ENCODE data around the gene PTRHD1.

Gene PTRHD1

DNA sequence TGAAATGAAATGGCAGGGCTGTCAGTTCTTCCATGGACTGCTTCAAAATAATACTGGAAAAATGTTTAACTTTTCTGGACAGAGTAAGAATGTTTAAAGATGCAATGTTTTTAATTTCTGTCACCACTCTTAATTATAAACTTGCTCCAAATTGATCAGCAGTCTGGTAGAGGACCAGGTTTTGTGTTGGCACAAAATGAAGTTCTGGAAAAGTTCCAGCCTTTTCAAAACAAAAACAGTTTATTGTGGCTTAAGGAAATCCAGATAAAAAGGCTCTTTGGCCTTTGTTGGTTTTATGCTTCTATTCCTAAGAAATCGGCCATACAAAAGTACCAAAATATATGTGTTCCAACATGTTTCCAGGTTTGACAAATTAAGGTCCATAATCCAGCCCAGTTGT is 48.8 kb downstream of the PTRHD1 start:
- Histone ChIP-seq H3K4me1 (ENCODE audit: insufficient read depth, low read length) (no peaks in the 10 kb centered on the region), H3K4me3 (ENCODE audit: low read depth in 1 of 2, low read length in 2 of 2) (no peak overlapping the region), H3K9me3 (ENCODE audit: low read length) (no peaks in the 10 kb centered on the region), H3K27ac (ENCODE audit: low read depth, low read length) (no peak overlapping the region), H3K9ac (ENCODE audit: low read length) (no peak overlapping the region), H3K36me3 (ENCODE audit: insufficient read depth, low read length) (peaks cover 18% of the 10 kb centered on the region), H3K27me3 (ENCODE audit: control insufficient read depth in 1 of 2, insufficient read depth in 2 of 2, low read length in 2 of 2) (no peaks in the 10 kb centered on the region)

DNA sequence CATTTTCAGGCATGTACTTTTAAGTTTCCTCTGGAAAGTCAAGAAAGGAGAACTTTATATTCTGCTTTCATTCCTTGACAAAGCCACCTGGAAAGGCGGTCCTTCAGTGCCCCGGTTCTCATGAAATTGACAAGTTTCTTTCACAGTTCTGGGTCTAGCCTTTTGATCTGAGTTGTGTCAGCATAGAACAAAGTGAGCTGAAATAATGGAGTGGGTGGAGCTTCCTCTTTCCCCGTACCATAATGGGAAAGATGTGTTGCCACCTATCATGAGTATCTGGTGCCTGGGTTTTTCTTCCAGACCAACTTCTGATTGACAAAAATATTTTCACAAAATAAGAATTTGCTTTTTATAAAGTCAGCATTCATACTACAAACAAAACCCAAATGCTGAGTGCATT is 49.3 kb downstream of the PTRHD1 start:
- H3K9me3 ChIP-seq (ENCODE audit: low read length) = no peaks in the 10 kb centered on the region
- no peaks in the 10 kb centered on the region for H3K4me1 ChIP-seq (ENCODE audit: insufficient read depth, low read length)
- no peaks in the 10 kb centered on the region for H3K27me3 ChIP-seq (ENCODE audit: control insufficient read depth in 1 of 2, insufficient read depth in 2 of 2, low read length in 2 of 2)
- H3K27ac ChIP-seq (ENCODE audit: low read depth, low read length) = no peak overlapping the region
- H3K4me3 ChIP-seq (ENCODE audit: low read depth in 1 of 2, low read length in 2 of 2) = no peak overlapping the region
- H3K9ac ChIP-seq (ENCODE audit: low read length) = no peak overlapping the region
- peaks cover 18% of the 10 kb centered on the region for H3K36me3 ChIP-seq (ENCODE audit: insufficient read depth, low read length)

DNA sequence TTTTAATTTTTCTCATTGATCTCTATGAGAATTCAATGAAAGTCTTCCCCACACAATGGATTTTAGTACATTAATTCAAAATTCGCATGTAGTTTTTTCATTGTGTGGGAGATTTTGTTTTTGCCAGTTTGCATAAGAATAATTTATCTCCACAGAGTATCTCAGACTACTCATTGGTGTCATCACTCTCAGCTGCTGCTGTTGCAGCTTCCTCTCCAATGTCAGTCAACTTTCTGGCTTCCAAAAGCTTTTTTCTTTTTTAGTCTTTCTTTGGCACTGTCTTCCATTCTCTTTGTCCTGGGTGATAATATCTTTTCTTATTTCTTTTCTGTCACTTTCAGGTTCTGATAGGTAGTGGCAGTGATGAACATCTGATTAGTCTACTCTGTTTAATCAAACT is 50.5 kb downstream of the PTRHD1 start:
- Histone ChIP-seq H3K36me3 (ENCODE audit: insufficient read depth, low read length) (peaks cover 18% of the 10 kb centered on the region), H3K27me3 (ENCODE audit: control insufficient read depth in 1 of 2, insufficient read depth in 2 of 2, low read length in 2 of 2) (no peaks in the 10 kb centered on the region)

DNA sequence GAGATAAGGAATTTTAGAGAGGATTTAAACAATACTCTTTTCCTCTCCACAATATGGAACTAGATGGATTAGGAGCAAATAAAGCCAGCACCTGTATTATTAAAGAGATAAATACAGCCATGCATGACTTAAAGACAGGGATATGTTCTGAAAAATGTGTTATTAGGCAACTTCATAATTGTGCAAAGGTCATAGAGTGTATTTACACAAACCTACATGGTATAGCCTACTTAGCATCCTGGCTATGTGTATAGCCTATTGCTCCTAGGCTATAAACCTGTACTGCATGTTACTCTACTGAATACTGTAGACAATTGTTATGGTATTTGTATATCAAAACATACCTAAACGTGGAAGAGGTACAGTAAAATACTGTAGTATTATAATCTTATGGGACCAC is 53.0 kb downstream of the PTRHD1 start:
- H3K9me3 ChIP-seq (ENCODE audit: low read length) = no peaks in the 10 kb centered on the region
- no peaks in the 10 kb centered on the region for H3K27me3 ChIP-seq (ENCODE audit: control insufficient read depth in 1 of 2, insufficient read depth in 2 of 2, low read length in 2 of 2)
- H3K9ac ChIP-seq (ENCODE audit: low read length) = no peak overlapping the region
- peaks cover 3% of the 10 kb centered on the region for H3K4me1 ChIP-seq (ENCODE audit: insufficient read depth, low read length)
- H3K4me3 ChIP-seq (ENCODE audit: low read depth in 1 of 2, low read length in 2 of 2) = no peak overlapping the region
- peaks cover 13% of the 10 kb centered on the region for H3K36me3 ChIP-seq (ENCODE audit: insufficient read depth, low read length)
- H3K27ac ChIP-seq (ENCODE audit: low read depth, low read length) = no peak overlapping the region

More for the DNA sequence above, 50.5 kb downstream of the PTRHD1 start:
- peaks cover 3% of the 10 kb centered on the region for H3K4me1 ChIP-seq (ENCODE audit: insufficient read depth, low read length)
- H3K27ac ChIP-seq (ENCODE audit: low read depth, low read length) = no peak overlapping the region
- H3K9ac ChIP-seq (ENCODE audit: low read length) = no peak overlapping the region
- H3K9me3 ChIP-seq (ENCODE audit: low read length) = no peaks in the 10 kb centered on the region
- H3K4me3 ChIP-seq (ENCODE audit: low read depth in 1 of 2, low read length in 2 of 2) = no peak overlapping the region
